CD4-positive, alpha-beta T cell treated with Interleukin-15 for 4 hours (primary cell): ENCODE data around the gene PTTG2.
"Not testable (repeated sequence)": the region's sequence is repeated elsewhere in the genome, so short reads cannot be mapped to it uniquely, and the experiment has no call there.

ENCODE experiments used
- DNase-seq: peaks from one replicate; pipeline ENCODE4 v3.0.0-alpha.2; 2020; ENCODE audit warnings: low spot score

Gene PTTG2

GRCh38 chr4:37960098-37960497 lies at the start of gene PTTG2:
TSS of gene PTTG2 (plus strand) at chr4:37960398. CDS start at chr4:37960435, 37 bp downstream.
- DNase-seq = no peak

DNA sequence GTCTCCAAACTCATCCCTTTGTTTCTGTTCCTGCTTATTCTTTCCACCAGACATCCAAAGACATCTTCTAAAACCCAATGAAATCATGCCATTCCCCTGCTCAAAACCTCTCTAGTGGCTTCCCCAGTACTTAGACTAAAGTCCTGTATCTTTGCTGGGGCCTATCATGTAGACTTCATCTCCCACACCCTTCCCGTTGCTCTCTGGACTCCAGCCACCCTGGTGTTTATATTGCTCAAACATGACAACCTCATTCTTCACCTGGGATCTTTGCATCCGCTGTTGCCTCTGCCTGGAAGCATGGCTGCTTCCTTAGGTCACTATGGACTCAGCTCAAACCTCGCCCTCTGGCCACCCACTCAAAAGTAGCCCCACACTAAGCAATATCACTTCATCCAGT lies 45.7 kb upstream of the PTTG2 start:
- DNase-seq = no peak

DNA sequence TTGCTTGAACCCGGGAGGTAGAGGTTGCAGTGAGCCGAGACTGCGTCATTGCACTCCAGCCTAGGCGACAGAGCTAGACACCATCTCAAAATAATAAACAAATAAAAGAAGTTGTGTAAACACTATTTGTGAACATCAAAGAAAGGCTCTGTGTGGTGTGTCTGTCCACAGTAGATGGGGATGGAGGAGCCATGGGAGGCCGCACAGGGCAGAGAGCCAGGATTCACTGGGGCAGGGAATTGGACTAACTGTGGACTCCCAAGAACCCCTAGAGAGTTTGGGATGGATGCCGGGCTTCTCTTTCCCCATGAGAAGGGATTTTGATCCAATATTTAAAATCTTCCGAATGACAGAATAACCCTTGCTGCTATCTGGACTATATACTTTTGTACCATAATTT lies 42.8 kb upstream of the PTTG2 start:
- no peak for DNase-seq

GRCh38 chr4:37918653-37919052 lies 41.5 kb upstream of the PTTG2 start:
- no peak for DNase-seq

DNA sequence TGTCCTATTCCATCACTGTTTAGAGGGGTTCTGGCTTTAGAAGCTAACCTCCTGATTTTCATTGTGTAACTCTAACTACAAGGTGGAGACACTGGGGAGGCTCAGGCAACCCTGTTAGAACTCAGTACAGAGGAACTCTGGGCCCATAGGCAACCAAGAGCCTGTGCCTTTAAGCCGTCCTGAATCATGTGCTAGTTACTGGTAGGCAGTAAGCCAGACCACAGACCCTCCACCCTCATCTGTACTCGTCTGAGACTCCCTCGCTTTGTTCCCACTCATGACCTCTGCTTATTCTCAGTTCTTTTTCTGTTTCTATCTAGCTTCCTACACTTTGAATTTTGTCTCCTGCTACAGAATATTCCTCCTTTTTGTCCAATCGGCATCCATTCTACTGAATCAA lies 37.9 kb upstream of the PTTG2 start:
- DNase-seq = no peak

GRCh38 chr4:37923089-37923488 lies 37.1 kb upstream of the PTTG2 start:
- DNase-seq = not testable (repeated sequence)

DNA sequence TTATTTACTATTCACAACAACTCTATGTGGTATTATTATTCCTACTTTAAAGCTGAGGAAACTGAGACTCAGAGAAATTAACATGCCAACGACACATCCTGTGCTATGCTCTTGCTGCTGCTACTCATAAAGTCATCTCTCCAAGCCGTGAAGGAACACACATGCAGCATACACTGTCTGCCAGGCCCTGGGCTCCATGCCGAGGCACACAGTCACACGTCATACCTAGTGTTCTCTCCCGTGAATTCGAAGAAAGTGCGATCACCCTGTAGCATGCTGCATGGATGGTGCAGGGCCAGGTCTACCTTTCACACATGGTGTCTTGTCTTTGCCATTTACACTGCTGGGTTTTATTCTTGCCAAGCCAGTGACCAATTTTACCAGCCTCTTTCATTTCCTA lies 35.3 kb upstream of the PTTG2 start:
- DNase-seq = no peak

DNA sequence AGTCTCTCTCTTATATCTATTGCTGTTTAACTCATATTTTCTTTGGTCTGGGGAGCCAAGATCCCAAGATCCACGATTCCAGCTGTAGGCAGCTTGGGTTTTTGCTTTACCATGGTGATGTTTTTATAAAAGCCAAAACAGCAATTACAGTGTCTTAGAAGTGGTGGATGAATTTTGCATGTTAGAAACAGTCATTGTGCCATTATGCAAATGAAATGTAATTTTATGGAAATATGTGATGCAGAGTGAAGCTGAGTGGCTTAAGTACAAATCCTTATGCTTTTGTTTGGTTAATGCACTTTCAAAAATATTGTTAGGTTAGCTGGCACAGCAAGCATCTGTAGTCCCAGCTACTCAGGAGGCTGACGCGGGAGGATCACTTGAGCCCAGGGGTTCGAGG lies 32.8 kb upstream of the PTTG2 start:
- no peak for DNase-seq

DNA sequence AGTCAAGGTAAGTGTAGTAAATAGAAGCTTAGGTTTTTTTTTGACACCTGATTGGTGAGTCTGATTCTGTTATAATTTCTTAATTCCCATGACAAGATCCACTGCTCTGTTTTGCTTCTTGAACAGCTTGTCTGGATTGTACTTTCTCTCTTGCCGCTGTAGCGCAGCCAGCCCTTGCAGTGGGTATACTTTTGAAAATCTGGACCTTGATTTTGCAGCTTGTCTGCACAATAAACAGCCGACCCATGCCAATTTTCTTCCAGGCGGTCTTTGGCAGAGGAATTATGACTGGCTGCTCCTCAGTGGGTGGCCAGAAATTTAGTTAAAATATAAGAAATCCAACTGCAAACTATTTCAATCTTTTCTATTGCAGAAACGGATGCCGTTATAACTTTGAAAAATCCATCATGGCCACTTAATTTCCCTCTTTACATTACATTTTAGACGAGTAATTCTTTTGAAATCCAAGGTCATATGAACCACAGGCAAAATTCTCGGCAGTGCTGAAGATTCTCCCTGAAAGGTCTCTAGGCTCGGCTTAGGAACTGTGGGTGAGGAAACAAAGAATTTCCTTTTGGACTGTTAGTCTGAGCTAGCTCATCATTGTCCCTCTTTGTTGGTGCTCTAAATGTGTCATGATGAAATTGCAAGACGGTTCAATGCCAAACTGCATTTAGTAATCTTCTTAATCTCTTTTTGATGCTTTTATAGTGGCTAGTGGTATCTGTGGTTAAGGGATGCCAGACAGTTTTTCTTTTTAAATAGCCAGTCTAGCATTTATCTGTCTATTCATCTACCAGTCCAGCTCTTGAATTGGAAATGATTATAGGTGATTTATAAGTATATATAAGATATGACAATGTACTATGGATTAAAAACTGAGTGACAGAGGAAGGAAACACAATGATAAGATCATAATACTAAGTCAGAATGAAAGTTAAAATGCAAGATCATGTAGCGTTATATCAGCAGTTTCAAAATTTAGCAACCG lies 31.5 kb upstream of the PTTG2 start:
- no peak for DNase-seq

DNA sequence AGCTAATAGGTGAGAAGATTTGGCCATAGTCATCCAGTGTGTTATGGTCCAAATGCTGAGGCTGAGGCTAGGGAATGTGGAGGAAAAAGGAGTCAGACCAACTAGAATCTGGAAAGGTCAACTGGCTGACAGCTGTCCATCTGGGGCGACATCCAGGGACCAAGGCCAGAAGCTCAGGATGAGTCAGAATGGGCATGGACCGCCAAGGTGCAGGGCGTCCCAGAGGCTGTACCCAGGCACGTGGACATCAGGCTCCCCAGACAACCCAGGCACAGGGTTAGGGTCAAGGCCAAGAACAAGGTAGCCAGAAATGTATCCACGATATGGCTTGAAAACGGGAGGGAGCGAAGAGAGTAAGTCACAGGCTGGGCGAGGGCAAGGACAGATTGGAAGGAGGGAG lies 26.1 kb upstream of the PTTG2 start:
- DNase-seq = no peak

GRCh38 chr4:37934609-37935008 lies 25.6 kb upstream of the PTTG2 start:
- no peak for DNase-seq

DNA sequence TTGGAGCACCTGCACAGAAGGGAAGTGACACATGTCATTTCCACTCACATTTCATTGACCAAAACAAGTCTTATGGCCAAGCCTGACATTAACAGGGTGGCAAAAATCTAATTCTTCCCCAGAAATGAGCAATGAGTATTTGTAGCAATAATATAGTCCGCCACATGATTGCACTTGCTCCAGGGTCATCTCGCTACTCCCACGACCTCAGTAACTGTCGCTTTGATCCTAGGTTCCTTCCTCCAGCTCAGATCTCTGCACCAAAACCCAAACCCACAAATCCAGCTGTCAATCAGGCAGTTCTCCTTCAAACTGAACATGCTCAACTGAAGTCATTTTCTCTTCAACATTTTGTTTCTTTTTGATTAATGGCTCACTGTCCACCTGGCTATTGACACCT lies 25.2 kb upstream of the PTTG2 start:
- DNase-seq = no peak

- no peak for DNase-seq
Measured at GRCh38 chr4:37936889-37937498, 23.2 kb upstream of the PTTG2 start.

GRCh38 chr4:37938208-37938607 lies 22.0 kb upstream of the PTTG2 start:
- no peak for DNase-seq

GRCh38 chr4:37946503-37947179 lies 13.6 kb upstream of the PTTG2 start:
- DNase-seq = no peak

DNA sequence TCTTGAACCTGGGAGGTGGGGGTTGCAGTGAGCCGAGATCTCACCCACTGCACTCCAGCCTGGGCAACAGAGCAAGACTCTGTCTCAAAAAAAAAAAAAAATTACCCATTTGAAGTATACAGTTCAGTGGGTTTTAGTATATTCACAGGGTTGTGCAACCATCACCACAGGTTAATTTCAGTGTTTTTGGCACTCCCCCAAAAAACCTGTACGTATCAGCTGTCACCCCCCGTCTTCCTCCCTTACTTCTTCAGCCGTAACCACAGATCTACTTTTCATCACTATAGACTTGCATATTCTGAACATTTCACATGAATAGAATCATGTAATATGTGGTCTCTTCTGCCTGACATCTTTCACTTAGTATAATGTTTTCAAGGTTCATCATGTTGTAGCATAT lies 11.7 kb upstream of the PTTG2 start:
- DNase-seq = no peak

DNA sequence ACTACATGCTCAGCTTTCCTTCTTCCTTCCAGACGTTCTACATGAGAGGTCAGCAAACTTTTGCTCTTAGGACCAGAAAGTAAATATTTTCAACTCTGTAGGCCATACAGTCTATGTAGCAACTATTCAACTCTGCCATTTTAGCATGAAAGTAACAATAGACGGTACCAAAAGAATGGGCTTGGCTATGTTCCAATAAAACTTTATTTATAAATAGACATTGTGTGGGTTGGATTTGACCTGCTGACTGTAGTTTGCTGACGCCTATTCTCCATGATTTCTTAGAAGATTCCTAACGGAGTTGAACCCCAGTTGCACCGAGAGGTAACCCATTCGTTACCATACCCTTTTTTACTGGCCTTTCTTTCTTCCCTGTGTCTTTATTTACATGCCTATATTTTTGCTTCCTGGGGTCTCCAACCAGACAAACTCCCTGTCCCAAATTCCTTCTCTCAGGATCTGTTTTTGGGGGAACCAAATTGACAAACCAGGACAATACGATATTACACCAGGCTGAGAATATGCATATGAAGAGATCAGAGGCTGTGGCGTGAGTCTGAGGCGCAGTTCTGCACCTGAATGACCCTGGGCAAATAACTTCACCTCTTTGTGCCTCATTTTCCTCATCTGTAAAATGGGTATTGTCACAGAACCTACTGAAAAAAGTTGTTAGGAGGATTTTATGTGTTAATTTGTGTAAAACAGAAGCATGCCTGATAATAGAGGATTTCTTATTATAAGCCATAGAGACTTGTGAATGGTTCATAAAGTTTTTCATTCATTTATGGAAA lies 10.4 kb upstream of the PTTG2 start:
- DNase-seq = no peak

GRCh38 chr4:37951461-37952352 lies 8.5 kb upstream of the PTTG2 start:
- DNase-seq = no peak

GRCh38 chr4:37953156-37953555 lies 7.0 kb upstream of the PTTG2 start:
- no peak for DNase-seq

GRCh38 chr4:37953620-37954293 lies 6.4 kb upstream of the PTTG2 start:
- no peak for DNase-seq
